Naive thymus-derived CD4-positive, alpha-beta T cell (primary cell): ENCODE results near the gene PRPF19. TPM values are rescaled to one million over a fixed set of nuclear protein-coding genes. Genes with fewer than 3 reads are reported as not detected.

ENCODE experiments used
- ATAC-seq: fragments of 150-1000 bp; cut with Tn5 transposase; 2 replicates; pipeline ENCODE4 v1.10.0; 2021; ENCODE audit warnings: mild to moderate bottlenecking, moderate library complexity
- CTCF ChIA-PET: fragments of 350-600 bp; sonication (Branson Sonifier 250); formaldehyde crosslinking; loops from one replicate; lab custom pipeline; 2021; ENCODE audit warnings: antibody characterized with exemption; lab: Charles Lee
- POLR2A ChIA-PET: fragments of 350-600 bp; sonication (Branson Sonifier 250); formaldehyde crosslinking; loops from one replicate; lab custom pipeline; 2021; ENCODE audit warnings: antibody characterized with exemption, inconsistent platforms; lab: Charles Lee
- DNase-seq, 9 donors: peaks; one replicate each; pipeline versions ENCODE4 v3.0.0 to v3.0.0-alpha.2; 2020 to 2022; ENCODE audit warnings: mixed read lengths in 1 of 9
- H3K27ac ChIP-seq: one replicate; pipeline ENCODE4 v1.7.0; 2013; ENCODE audit warnings: mild to moderate bottlenecking, low read depth, low read length, moderate library complexity
- H3K27me3 ChIP-seq, 2 donors: one replicate each; pipeline ENCODE4 v1.7.0; 2013; ENCODE audit warnings: low read length in 2 of 2, mild to moderate bottlenecking in 2 of 2, moderate library complexity in 2 of 2; ENCODE audit not compliant: control insufficient read depth in 2 of 2, insufficient read depth in 2 of 2
- H3K36me3 ChIP-seq, 3 experiments: 1 replicate in 2 of 3; 2 replicates in 1 of 3; pipeline ENCODE4 v1.7.0; 2013; ENCODE audit warnings: low read length in 3 of 3, mild to moderate bottlenecking in 3 of 3, moderate library complexity in 1 of 3; ENCODE audit not compliant: insufficient read depth in 3 of 3, control insufficient read depth in 2 of 3
- H3K4me1 ChIP-seq, 2 donors: one replicate each; pipeline ENCODE4 v1.7.0; 2013; ENCODE audit warnings: low read length in 2 of 2, mild to moderate bottlenecking in 2 of 2, moderate library complexity in 1 of 2; ENCODE audit not compliant: control insufficient read depth in 2 of 2, insufficient read depth in 2 of 2
- H3K4me3 ChIP-seq: 2 replicates; pipeline ENCODE4 v1.7.0; 2013; ENCODE audit warnings: mild to moderate bottlenecking, low read length
- H3K9me3 ChIP-seq, 3 experiments: 1 replicate in 2 of 3; 2 replicates in 1 of 3; pipeline ENCODE4 v1.7.0; 2013; ENCODE audit warnings: low read length in 3 of 3; ENCODE audit not compliant: control insufficient read depth in 2 of 3
- H3K27ac Mint-ChIP-seq, 9 donors: one replicate each; pipeline ENCODE4 v1.8.0; 2020 to 2022; ENCODE audit warnings: mixed read lengths in 9 of 9, mild to moderate bottlenecking in 8 of 9, moderate library complexity in 5 of 9, inconsistent platforms in 2 of 9
- H3K27me3 Mint-ChIP-seq, 5 donors: one replicate each; pipeline ENCODE4 v1.8.0; 2021 to 2022; ENCODE audit warnings: mixed read lengths in 5 of 5, mild to moderate bottlenecking in 1 of 5
- H3K36me3 Mint-ChIP-seq, 5 donors: one replicate each; pipeline ENCODE4 v1.8.0; 2020 to 2022; ENCODE audit warnings: mixed read lengths in 5 of 5, mild to moderate bottlenecking in 3 of 5, inconsistent platforms in 1 of 5
- H3K4me1 Mint-ChIP-seq, 7 donors: one replicate each; pipeline ENCODE4 v1.8.0; 2020 to 2022; ENCODE audit warnings: mixed read lengths in 7 of 7, mild to moderate bottlenecking in 3 of 7, inconsistent platforms in 1 of 7
- H3K4me3 Mint-ChIP-seq, 10 donors: one replicate each; pipeline ENCODE4 v1.8.0; 2020 to 2022; ENCODE audit warnings: mild to moderate bottlenecking in 10 of 10, mixed read lengths in 10 of 10, moderate library complexity in 6 of 10, inconsistent platforms in 2 of 10
- H3K9me3 Mint-ChIP-seq, 11 donors: one replicate each; pipeline ENCODE4 v1.8.0; 2020 to 2022; ENCODE audit warnings: mixed read lengths in 11 of 11, mild to moderate bottlenecking in 4 of 11, inconsistent platforms in 1 of 11, moderate library complexity in 1 of 11
- intact Hi-C, 2 donors: fragments of 100-400 bp; cut with micrococcal nuclease; formaldehyde crosslinking; loops; one replicate each; pipeline ENCODE4 v1.15.1; 2023
- polyA plus RNA-seq, 2 donors: library from polyadenylated mRNA; unstranded; fragments of 300-500 nt; fragmentation: Illumina TruSeq; gene quantifications; one replicate each; pipeline ENCODE4 v1.2.3, GENCODE V29; 2021
- total RNA-seq, 6 experiments: library from RNA in 5 of 6; stranded (reverse) in 5 of 6; gene quantifications; 1 replicate in 5 of 6; 2 replicates in 1 of 6; pipeline ENCODE4 v1.2.3 and lab custom pipeline; 2021 to 2026

The PRPF19 gene
- total and polyA plus RNA-seq, 7 experiments from 2014 or later: 17.9 to 139 (median 76.6) TPM

- H3K4me3 ChIP-seq: no peak overlapping the region
- Mint-ChIP-seq H3K4me1 (peaks cover 31 to 49% (median 41%) of the 10 kb centered on the region in 7 donors), H3K4me3 (peak overlapping the region in 9 of 10 donors; percentile 66 to 95 (median 91)), H3K36me3 (peaks cover 0 to 11% (median 5%) of the 10 kb centered on the region in 5 donors), H3K9me3 (peaks cover 0 to 7% (median 0%) of the 10 kb centered on the region in 11 donors), H3K27me3 (no peaks in the 10 kb centered on the region), H3K27ac (peak overlapping the region in 8 of 9 donors; percentile 13 to 94 (median 50))
- ATAC-seq (no peak), DNase-seq (no peak)
- H3K36me3 ChIP-seq: peaks cover 0 to 32% (median 7%) of the 10 kb centered on the region in 3 experiments
- ChIA-PET CTCF (no interaction called here), POLR2A (no interaction called here)
- no peaks in the 10 kb centered on the region for H3K9me3 ChIP-seq
- no peaks in the 10 kb centered on the region for H3K27me3 ChIP-seq
- no peak overlapping the region for H3K27ac ChIP-seq
- peaks cover 26 to 35% of the 10 kb centered on the region in 2 donors for H3K4me1 ChIP-seq
- intact Hi-C loops: loop anchor here (5.0 kb wide), 3 partner anchors 517 to 1277 kb away; partner anchors contain the start of genes CYB561A3 (in 1 of the 2), INCENP (in 1 of the 2), SDHAF2 (in 1 of the 2) and TMEM138 (in 1 of the 2)
Observed at GRCh38 chr11:60844870-60845221, 61.5 kb downstream of the PRPF19 start.

GRCh38 chr11:60844045-60844869 is 62.1 kb downstream of the PRPF19 start:
- DNase-seq (no peak), ATAC-seq (no peak)
- Histone ChIP-seq H3K36me3 (peaks cover 0 to 26% (median 1%) of the 10 kb centered on the region in 3 experiments), H3K27me3 (no peaks in the 10 kb centered on the region), H3K4me1 (peaks cover 26 to 35% of the 10 kb centered on the region in 2 donors), H3K9me3 (no peaks in the 10 kb centered on the region), H3K27ac (peak overlapping the region; percentile 78), H3K4me3 (peak overlapping the region; percentile 93)
- peaks cover 31 to 49% (median 41%) of the 10 kb centered on the region in 7 donors for H3K4me1 Mint-ChIP-seq
- peak overlapping the region; percentile 89 to 95 (median 91) for H3K4me3 Mint-ChIP-seq
- peak overlapping the region; percentile 18 to 94 (median 59) for H3K27ac Mint-ChIP-seq
- H3K27me3 Mint-ChIP-seq: no peaks in the 10 kb centered on the region
- H3K36me3 Mint-ChIP-seq: peaks cover 0 to 8% (median 3%) of the 10 kb centered on the region in 5 donors
- ChIA-PET POLR2A (no interaction called here), CTCF (interaction anchor here (1.3 kb wide), 1 partner anchor 55 kb away, joined by 4 read pairs; no protein-coding TSS in a partner anchor)
- peaks cover 0 to 7% (median 0%) of the 10 kb centered on the region in 11 donors for H3K9me3 Mint-ChIP-seq
- intact Hi-C loops: loop anchor here (5.0 kb wide), 3 partner anchors 518 to 1278 kb away; partner anchors contain the start of genes CYB561A3 (in 1 of the 2), INCENP (in 1 of the 2), SDHAF2 (in 1 of the 2) and TMEM138 (in 1 of the 2)

GRCh38 chr11:60842668-60843600 is 63.5 kb downstream of the PRPF19 start:
- Mint-ChIP-seq H3K36me3 (peaks cover 0 to 8% (median 2%) of the 10 kb centered on the region in 5 donors), H3K4me1 (peaks cover 31 to 49% (median 41%) of the 10 kb centered on the region in 7 donors), H3K27me3 (no peaks in the 10 kb centered on the region), H3K9me3 (peaks cover 0 to 7% (median 0%) of the 10 kb centered on the region in 11 donors), H3K4me3 (peak overlapping the region; percentile 89 to 95 (median 91)), H3K27ac (peak overlapping the region; percentile 75 to 99 (median 94))
- Histone ChIP-seq H3K4me1 (peaks cover 26 to 35% of the 10 kb centered on the region in 2 donors), H3K9me3 (no peaks in the 10 kb centered on the region), H3K27me3 (no peaks in the 10 kb centered on the region), H3K4me3 (peak overlapping the region; percentile 93), H3K36me3 (peaks cover 0 to 13% (median 0%) of the 10 kb centered on the region in 3 experiments), H3K27ac (peak overlapping the region; percentile 78)
- ATAC-seq (no peak), DNase-seq (peak in 2 of 9 donors; percentile 4 to 42)
- intact Hi-C loops: loop anchor here (1.0 to 5.0 kb wide), 7 partner anchors 12 to 1279 kb away; partner anchors contain the start of genes PRPF19 (in 2 of the 2), CYB561A3 (in 1 of the 2), INCENP (in 1 of the 2) and SDHAF2 (in 1 of the 2)
- ChIA-PET CTCF (interaction anchor here (1.0 to 1.3 kb wide), 2 partner anchors 12 to 56 kb away, joined by 4 read pairs; no protein-coding TSS in a partner anchor), POLR2A (interaction anchor here (0.8 to 1.2 kb wide), 2 partner anchors 63 to 199 kb away, joined by 3 to 6 read pairs; partner anchors contain the start of gene PRPF19)

GRCh38 chr11:60841797-60842667 is 64.4 kb downstream of the PRPF19 start, which contains the start of gene CCDC86:
Gene CCDC86, plus strand, starts transcription at chr11:60842113. Its CDS starts 12 bp downstream, at chr11:60842125.
- peak within 1 kb of the TSS; percentile 93 for H3K4me3 ChIP-seq
- intact Hi-C loops: loop anchor here (1.0 to 5.0 kb wide), 12 partner anchors 11 to 1280 kb away; partner anchors contain the start of genes CYB561A3 (in 2 of the 2), PRPF19 (in 2 of the 2), VPS37C (in 2 of the 2) and DDB1 (in 1 of the 2)
- H3K27ac ChIP-seq: peak within 1 kb of the TSS; percentile 78
- ATAC-seq (peak; percentile 99), DNase-seq (peak; percentile 96 to 100 (median 99))
- Mint-ChIP-seq H3K27me3 (peaks cover 0 to 2% (median 0%) of the 10 kb centered on the region in 5 donors), H3K9me3 (peaks cover 0 to 7% (median 0%) of the 10 kb centered on the region in 11 donors), H3K36me3 (peaks cover 0 to 8% (median 2%) of the 10 kb centered on the region in 5 donors), H3K4me1 (peaks cover 31 to 49% (median 44%) of the 10 kb centered on the region in 7 donors), H3K4me3 (peak within 1 kb of the TSS; percentile 89 to 95 (median 91)), H3K27ac (peak within 1 kb of the TSS; percentile 87 to 99 (median 95))
- H3K27me3 ChIP-seq: no peaks in the 10 kb centered on the region
- ChIA-PET CTCF (interaction anchor here (1.0 to 1.7 kb wide), 2 partner anchors 11 to 12 kb away, joined by 4 to 10 read pairs; no protein-coding TSS in a partner anchor), POLR2A (interaction anchor here (0.8 to 1.2 kb wide), 2 partner anchors 64 to 200 kb away, joined by 3 to 6 read pairs; partner anchors contain the start of gene PRPF19)
- H3K4me1 ChIP-seq: peaks cover 26 to 35% of the 10 kb centered on the region in 2 donors
- H3K9me3 ChIP-seq: no peaks in the 10 kb centered on the region
- H3K36me3 ChIP-seq: peaks cover 0 to 4% (median 0%) of the 10 kb centered on the region in 3 experiments
